Right kidney (tissue), 9 donors: Measurements from ENCODE around the gene CRIM1.
"Not testable (repeated sequence)": the region's sequence is repeated elsewhere in the genome, so short reads cannot be mapped to it uniquely, and the experiment has no call there.

Experiments used
- DNase-seq: peaks from one replicate; pipeline ENCODE4 v3.0.0-alpha.2; 2016
- long read RNA-seq, 8 donors: transcript quantifications; one replicate each; lab custom pipeline, GENCODE V29; 2026

The CRIM1 gene, protein sequence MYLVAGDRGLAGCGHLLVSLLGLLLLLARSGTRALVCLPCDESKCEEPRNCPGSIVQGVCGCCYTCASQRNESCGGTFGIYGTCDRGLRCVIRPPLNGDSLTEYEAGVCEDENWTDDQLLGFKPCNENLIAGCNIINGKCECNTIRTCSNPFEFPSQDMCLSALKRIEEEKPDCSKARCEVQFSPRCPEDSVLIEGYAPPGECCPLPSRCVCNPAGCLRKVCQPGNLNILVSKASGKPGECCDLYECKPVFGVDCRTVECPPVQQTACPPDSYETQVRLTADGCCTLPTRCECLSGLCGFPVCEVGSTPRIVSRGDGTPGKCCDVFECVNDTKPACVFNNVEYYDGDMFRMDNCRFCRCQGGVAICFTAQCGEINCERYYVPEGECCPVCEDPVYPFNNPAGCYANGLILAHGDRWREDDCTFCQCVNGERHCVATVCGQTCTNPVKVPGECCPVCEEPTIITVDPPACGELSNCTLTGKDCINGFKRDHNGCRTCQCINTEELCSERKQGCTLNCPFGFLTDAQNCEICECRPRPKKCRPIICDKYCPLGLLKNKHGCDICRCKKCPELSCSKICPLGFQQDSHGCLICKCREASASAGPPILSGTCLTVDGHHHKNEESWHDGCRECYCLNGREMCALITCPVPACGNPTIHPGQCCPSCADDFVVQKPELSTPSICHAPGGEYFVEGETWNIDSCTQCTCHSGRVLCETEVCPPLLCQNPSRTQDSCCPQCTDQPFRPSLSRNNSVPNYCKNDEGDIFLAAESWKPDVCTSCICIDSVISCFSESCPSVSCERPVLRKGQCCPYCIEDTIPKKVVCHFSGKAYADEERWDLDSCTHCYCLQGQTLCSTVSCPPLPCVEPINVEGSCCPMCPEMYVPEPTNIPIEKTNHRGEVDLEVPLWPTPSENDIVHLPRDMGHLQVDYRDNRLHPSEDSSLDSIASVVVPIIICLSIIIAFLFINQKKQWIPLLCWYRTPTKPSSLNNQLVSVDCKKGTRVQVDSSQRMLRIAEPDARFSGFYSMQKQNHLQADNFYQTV
- long read RNA-seq, donor 1, full-length matches to known transcripts = 2 of 85 reads
- long read RNA-seq, donor 1, partial matches to known transcripts = 60 of 85 reads
- long read RNA-seq, donor 1, other reads (novel, unspliced or antisense) = 23 of 85 reads
- long read RNA-seq, donor 2, partial matches to known transcripts = 5 of 5 reads
- long read RNA-seq, donor 2, other reads (novel, unspliced or antisense) = 0 of 5 reads
- long read RNA-seq, donor 3, full-length matches to known transcripts = 4 of 136 reads
- long read RNA-seq, donor 3, partial matches to known transcripts = 113 of 136 reads
- long read RNA-seq, donor 3, other reads (novel, unspliced or antisense) = 19 of 136 reads
- long read RNA-seq, donor 4, full-length matches to known transcripts = 4 of 201 reads
- long read RNA-seq, donor 4, partial matches to known transcripts = 197 of 201 reads
- long read RNA-seq, donor 4, other reads (novel, unspliced or antisense) = 0 of 201 reads
- long read RNA-seq, donor 5, full-length matches to known transcripts = 5 of 5 reads
- long read RNA-seq, donor 5, partial matches to known transcripts = 0 of 5 reads
- long read RNA-seq, donor 5, other reads (novel, unspliced or antisense) = 0 of 5 reads
- long read RNA-seq, donor 6, full-length matches to known transcripts = 2 of 62 reads
- long read RNA-seq, donor 6, partial matches to known transcripts = 47 of 62 reads
- long read RNA-seq, donor 6, other reads (novel, unspliced or antisense) = 13 of 62 reads
- long read RNA-seq, donor 7, full-length matches to known transcripts = 4 of 171 reads
- long read RNA-seq, donor 7, partial matches to known transcripts = 145 of 171 reads
- long read RNA-seq, donor 7, other reads (novel, unspliced or antisense) = 22 of 171 reads
- long read RNA-seq, donor 8, full-length matches to known transcripts = 1 of 71 reads
- long read RNA-seq, donor 8, partial matches to known transcripts = 70 of 71 reads
- long read RNA-seq, donor 8, other reads (novel, unspliced or antisense) = 0 of 71 reads

DNA sequence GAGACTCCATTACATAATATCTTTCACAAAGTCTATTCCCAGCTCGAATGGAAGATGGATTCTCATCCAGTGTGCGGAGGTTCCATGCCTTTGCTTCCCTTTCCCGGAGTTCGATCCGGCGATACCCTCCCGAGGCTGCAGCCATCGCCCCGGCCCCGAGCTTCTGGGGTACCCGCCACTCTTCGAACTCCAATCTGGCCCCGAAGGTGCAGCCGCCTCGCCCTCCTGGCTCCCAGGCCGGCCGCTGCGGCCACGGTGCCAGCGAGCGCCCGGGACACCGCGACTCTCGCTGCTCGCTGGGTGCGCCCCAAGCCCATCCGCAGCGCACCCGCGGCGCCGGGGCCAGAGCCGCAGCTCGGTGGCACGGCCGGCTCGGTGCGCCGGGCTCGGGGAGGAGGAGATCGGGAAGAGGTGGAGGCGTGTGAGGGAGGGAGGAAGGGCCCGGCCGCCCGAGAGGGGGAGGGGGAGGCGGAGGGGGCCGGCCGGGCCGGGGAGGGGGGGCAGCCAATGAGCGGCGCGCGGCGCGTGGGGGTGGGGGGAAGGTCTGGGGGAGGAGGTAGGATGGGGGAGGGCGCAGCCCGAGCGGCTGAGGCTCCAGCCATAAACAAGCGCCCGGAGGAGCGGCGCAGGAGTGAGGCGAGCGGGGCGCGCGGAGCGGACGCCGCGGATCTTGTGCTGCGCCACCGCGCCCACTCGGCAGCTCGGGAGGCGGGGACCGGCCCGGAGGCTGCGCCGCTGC lies at the start of gene CRIM1:
CRIM1 (plus strand) TSS at position 628 of the 739 bp plus-strand sequence. CDS start 515 bp downstream, outside the sequence.
- peak; percentile 87 for DNase-seq

DNA sequence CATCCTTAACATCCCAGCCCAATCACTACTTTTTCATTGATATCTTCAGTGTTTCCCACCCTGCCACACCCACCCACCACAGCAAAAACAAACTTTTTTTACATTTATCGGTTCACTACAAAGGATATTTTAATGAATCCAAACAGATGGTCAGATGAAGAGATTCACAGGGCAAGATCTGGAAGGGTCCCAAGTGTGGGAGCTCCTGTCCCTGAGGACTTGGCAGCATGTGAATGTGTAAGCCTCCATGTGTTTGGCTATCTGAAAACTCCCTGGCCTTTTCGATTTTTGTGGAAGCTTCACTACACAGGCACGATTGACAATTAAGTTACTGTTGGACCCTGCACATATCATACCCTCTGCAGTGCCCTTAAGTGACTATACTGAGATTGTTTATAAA lies 48.1 kb upstream of the CRIM1 start:
- no peak for DNase-seq

DNA sequence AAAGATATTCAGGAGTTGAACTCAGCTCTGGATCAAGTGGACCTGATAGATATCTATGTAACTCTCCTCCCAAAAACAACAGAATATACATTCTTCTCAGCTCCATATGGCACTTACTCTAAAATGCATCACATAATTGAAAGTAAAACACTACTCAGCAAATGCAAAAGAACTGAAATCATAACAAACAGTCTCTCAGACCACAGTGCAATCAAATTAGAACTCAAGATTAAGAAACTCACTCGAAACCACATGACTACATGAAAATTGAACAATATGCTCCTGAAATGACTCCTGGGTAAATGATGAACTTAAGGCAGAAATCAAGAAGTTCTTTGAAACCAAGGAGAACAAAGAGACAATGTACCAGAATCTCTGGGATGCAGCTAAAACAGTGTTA lies 45.1 kb upstream of the CRIM1 start:
- DNase-seq = not testable (repeated sequence)

DNA sequence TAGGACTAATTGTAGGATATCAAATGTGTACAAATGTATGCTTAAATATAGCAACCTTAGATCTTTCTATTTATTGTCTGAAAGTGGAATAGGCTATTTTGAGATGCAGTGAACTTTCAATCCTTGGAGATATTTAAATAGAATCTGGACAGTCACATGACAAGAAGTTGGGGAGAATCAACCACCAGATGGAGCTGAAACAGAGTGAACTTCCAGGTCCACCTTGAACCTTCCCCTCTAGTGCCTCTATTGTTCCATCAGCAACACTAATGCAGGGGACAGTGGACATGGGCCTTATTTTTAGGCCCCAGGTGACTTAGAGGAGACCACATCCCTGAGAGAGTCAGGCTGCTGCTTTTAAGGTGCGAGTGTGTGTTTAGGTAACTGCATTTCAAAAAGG lies 37.0 kb upstream of the CRIM1 start:
- no peak for DNase-seq

DNA sequence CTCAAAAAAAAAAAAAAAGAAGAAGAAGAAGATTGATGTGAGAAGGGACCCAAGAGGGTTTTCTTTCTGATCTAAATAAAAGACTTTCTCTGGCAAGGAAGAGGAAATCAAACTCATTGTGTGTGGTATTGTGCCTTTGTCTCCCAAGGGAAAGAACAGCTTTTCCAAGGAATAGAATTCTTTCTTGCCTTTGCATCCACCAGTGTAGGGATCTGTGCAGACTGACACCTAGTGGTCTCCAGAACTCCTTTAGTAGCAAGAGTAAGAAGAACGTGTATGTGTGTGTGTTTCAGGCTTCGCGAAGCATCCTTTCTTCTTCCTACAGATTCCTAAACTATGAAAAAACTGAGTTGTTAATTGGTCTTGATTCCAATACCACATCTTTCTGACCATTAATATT lies 33.5 kb upstream of the CRIM1 start:
- DNase-seq = no peak

DNA sequence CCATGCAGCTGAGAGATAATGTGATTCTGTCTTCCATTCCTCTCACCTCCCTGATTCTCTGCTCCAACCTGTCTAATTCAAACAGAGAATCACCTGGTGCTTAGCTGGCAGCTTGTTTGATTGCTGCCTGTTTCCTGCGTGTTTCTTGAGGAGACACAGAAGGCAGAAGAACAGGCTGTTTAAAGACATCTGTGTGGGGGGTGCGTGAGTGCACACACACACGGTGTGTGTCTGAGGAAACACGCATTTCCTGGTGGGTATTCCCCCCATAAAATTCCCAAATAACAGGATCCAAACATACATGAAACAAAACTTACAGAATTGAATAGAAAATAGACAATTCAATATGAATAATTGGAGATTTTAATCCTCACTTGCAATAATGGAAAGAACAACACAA lies 29.3 kb upstream of the CRIM1 start:
- no peak for DNase-seq

DNA sequence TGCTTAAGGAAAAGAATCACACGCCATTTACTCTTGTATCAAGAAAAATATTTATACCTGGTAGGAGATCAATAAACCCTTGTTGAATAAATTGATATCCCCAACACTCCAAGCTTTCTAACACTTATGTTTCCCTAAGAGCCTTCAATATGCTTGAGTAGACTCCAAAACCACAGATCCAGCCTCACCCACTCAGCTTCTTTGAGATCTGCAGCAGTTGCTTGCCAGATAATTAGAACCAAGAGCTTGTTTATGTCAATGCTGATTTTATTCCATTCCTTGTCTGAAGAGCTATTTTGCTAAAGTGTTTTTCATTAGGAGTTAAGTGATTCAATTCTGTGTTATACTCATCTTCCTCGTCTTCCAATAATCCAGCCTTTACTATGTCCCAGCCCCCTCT lies 26.3 kb upstream of the CRIM1 start:
- DNase-seq = no peak

DNA sequence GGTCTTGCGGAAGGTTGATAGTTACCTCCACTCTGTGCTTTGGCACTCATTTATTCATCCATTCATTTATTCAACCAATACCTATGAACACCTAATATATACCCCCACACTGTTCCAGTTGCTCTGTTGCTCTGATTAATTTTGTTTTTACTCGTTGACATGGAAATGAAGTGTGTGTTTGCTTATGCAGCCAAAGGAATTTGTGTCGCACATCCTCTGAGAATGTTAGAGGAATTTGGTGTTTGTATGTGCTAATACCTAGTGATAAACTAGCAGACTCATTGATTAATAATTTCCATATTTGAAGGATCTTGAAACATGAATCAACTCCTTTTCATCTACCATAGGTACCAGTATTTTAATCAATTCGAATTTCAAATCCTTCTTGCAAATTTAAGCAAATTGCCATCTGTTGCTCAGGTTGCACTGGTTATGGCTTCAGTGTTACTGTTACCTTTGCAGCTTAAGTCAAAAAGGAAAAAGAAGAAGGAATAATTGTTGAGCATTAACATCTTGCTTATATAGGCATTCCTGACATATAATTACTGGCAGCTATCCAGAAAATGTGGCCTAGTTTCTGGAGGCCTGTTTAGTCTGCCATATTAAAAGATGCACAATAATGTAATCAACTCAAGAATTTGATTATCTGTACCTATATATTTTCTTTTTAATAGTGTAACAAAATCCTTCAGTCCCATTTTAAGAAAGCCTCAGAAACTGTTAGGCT lies 25.7 kb upstream of the CRIM1 start:
- DNase-seq = no peak

DNA sequence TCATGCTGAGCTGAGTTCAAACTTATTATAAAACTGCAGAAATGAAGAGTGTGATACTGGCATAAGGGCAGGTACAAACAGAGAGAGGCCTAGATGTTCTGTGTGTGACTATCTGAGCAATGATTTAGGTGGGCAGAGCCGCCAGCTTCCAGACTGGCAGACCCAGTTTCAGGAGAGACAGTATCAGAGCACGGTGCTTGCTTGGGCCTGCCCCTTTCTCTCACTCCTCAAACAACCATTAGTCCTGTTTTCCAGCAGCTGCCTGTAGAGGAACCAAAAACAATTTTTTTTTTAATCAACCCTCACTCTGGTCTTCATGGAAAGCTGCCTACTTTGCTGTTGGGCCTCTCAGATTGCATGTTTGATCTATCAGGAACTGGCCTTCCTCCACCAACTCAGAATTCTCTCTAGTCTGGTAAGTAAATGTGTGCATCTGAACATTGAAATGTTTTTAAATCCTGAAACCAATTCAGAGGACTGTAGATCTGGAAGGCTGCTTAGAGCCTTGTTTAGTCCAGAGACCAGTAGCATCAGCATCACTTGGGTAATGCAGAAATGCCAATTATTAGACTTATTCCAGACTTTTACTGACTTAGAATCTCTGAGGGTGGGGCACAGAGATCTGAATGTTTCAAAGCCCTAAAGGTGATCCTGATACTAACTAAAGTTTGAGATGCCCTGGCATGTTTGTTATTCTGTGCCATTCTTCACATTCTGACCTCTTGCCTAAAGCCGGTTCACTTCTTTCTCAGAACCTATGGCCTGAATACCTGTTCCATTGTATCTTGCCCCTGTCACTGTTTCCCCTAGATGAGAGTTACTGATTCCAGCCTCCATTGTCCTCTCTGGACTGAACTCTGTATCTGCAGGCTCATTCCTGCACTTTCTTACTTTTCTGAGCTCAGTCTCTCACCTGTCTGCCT lies 24.8 kb upstream of the CRIM1 start:
- no peak for DNase-seq

DNA sequence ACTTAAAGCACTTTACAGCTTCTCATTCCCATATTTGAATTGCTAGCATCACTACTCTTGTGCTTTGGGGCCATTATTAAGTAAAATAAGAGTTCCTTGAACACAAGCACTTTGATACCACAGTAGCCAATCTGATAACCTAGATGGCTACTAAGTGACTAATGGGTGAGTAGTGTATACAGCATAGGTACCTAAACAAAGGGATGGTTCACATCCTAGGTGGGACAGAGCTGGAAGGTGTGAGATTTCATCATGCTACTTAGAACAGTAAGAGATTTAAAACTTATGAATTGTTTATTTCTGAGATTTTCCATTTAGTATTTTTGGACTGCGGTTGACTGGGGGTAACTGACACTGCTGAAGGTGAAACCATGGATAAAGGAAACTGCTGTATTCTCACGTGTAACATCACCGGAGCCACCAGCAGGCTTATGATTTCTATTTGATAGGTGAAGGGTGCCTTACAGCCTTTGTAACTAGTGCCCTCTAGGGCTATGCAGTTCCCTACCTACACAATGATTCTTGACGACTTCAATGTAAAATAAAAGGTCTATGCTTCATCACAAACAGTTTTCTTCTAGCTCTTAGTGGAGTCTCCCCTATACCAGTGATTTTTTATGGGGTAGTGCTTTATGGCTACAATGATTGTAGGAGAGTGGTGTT lies 22.1 kb upstream of the CRIM1 start:
- no peak for DNase-seq

DNA sequence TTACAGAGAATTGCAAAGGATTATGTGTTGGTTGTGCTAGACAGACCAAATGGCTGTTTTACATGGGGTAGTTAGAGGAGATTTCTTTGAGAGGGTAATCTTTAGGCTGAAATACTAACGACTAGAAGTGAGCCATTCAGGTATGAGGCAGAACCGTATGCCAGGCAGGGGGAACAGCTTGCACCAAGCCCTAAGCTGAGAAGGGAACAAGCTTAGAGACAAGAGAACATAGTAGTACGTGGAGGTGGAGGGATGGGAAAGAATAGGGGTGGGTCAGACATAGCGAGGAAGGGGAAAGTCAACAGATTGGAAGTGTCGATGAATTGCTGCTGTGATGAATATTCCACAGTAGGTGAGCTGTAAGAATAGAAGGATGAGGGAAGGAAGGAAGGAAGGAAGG lies 20.0 kb upstream of the CRIM1 start:
- DNase-seq = no peak

DNA sequence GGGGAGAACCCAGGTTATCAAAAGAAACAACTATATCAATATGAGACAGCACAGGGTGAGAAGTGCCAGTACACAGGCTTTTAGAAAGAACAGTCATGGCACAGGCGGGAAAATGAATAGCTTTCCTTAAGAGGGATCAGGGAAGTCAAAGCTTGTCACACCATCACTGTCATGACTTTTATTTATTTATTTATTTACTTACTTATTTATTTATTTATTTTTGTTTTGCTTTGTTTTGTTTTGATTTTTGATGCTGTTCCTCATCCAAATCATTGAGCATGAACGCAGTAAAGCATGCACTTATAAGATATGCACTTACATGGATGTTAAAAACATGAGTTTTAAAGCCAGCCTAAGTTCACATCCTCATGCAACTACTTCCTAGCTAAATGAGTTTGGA lies 19.3 kb upstream of the CRIM1 start:
- DNase-seq = no peak

DNA sequence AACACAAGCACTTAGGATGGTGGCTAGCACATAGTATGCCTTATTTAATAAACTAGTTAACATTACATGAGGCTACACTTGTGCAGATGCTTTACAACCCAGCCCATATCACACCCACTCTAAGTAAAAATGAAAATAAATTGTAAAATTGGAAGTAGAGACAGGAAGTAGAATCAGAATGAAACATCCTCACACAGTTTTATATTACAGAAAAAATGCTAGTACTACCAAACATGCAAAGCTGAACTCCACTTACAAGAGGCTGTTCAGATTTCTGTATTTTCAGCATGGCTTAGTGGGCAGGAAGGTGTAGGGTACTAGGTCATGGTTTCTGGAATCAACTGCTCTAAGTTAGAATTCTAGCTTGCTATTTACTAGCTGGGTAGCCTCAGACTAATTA lies 18.2 kb upstream of the CRIM1 start:
- DNase-seq = no peak

DNA sequence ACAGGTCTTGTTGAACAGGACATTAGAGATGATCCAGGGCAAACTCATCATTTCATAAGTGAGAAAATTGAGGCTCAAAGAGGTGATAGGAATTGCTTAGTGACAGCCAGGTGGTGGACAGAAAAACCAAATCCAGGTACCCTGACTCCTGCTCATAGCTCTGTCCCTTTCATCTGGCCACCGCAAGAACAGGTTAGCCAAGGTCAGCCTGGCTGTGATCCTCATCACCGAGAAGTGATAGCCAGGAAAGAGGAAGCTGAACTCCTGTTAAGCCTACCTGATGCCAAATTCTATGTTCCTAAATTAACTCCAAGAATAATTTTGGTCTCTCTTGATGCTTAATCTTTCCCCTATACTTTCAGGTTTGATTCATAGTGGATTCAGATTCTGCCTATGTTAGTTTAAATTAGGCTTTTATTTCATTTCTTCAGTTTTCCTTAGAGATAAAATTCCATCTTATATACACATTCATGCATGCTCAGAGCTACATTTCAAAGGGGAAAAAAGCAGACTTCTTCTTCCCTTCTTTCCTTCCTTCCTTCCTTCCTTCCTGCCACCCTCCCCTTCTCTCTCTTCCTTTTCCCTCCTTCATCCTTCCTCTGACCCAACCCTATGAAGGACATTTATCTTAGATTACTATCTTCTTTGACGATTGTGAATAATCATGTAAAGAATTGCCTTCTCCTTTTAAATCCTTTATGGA lies 17.3 kb upstream of the CRIM1 start:
- DNase-seq = no peak

DNA sequence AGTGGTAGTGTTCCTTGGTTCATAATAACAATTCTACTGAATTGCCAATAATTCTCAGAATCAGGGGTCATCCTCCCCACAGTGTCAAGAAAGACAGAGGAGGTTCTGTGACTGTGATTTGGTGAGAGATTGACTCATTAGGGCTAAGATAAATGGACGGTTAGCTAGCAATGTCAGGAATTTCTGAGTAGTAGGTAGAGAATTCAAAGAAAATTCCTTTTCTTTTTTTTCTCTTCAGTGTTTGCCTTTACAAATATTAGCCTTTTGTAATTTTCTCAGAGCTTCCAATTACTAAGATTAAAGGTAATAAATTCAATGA lies 16.8 kb upstream of the CRIM1 start:
- DNase-seq = no peak

DNA sequence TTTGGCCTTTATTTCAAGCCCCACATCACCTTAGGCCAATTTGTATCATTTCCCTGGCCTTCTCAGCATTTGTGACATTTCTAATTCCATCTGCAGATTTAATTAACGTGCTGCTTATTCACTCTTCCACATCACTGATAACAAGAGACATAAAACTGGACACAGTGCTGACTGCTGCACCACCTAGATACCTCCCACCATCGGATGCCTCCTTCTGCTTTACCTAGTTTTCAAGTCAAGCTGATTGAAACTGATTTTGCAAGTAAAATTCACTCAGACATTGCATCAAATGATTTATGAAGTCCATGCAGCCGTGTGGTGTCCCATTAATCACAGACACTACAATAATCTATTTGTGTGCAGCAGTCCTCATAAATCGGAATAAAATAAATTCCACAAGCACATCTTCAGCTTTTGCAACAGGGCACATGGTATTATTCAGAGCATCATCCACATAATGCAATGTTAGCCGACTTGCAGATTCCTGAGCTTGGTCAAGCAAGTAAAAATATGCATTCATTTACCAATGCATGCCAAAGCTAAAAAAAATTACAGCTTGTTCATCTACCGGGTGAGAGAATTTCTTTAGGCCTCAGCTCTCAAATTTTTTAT lies 15.9 kb upstream of the CRIM1 start:
- no peak for DNase-seq

DNA sequence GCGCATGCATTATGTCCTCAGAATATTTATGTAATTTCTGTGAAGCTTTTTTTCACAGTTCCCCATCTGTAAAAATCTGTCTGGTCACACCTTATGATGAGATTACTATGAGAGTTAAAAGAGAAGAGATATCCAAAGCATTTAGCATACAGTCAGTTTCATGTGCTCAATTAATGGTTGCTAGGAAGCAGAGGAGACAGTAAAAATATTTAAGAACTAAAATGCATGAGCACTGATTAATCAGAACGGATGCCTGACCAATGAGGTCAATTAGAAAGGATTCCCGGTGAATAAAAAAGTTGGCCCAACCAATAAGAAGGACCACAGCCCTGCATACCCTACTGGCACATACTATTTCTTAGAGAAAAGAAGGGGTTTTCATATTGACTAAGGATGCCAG lies 12.0 kb upstream of the CRIM1 start:
- DNase-seq = no peak
